Vagina (tissue), 2 donors: ENCODE data around the gene GRIN2C. TPM values are rescaled to one million over a fixed set of nuclear protein-coding genes. Genes with fewer than 3 reads are reported as not detected.

ENCODE experiments used
- DNase-seq, 2 donors: peaks; one replicate each; pipeline ENCODE4 v3.0.0-alpha.2; 2017; ENCODE audit errors: extremely low spot score in 2 of 2
- H3K27ac ChIP-seq: fragments of 200-600 bp; sonication (generic); one replicate; pipeline ENCODE4 v1.5.1; 2019
- H3K27me3 ChIP-seq: fragments of 200-600 bp; sonication (generic); one replicate; pipeline ENCODE4 v1.5.1; 2019
- H3K36me3 ChIP-seq, 2 donors: fragments of 200-600 bp; sonication (generic); one replicate each; pipeline ENCODE4 v1.5.1; 2017 to 2019
- H3K4me1 ChIP-seq: fragments of 200-600 bp; sonication (generic); one replicate; pipeline ENCODE4 v1.5.1; 2019
- H3K4me3 ChIP-seq, 2 donors: fragments of 200-600 bp; sonication (generic); 1 replicate in 1 of 2; 2 replicates in 1 of 2; pipeline ENCODE4 v1.5.1; 2016 to 2019
- H3K9me3 ChIP-seq: fragments of 200-600 bp; sonication (generic); one replicate; pipeline ENCODE4 v1.5.1; 2019
- CTCF ChIP-seq, 3 experiments: fragments of 450-650 bp in 2 of 3; fragments of 200-600 bp in 1 of 3; sonication (generic) in 1 of 3; IDR thresholded peaks; one replicate each; pipeline ENCODE4 v1.5.1; 2017 to 2019; ENCODE audit warnings: antibody characterized with exemption in 3 of 3, mild to moderate bottlenecking in 2 of 3, moderate library complexity in 2 of 3
- POLR2A ChIP-seq, 2 donors: fragments of 450-650 bp; IDR thresholded peaks; one replicate each; pipeline ENCODE4 v1.6.1; 2017; ENCODE audit warnings: antibody characterized with exemption in 2 of 2, mild to moderate bottlenecking in 2 of 2, moderate library complexity in 2 of 2
- POLR2AphosphoS5 ChIP-seq, 2 donors: sonication (generic); formaldehyde crosslinking; IDR thresholded peaks; one replicate each; pipeline ENCODE4 v1.9.0; 2017; ENCODE audit warnings: antibody characterized with exemption in 2 of 2, mild to moderate bottlenecking in 2 of 2, low read depth in 1 of 2; ENCODE audit not compliant: insufficient read depth in 1 of 2
- intact Hi-C: fragments of 100-400 bp; cut with DNase I; formaldehyde crosslinking; loops from one replicate; pipeline ENCODE4 v1.15.1; 2023
- total RNA-seq: library from RNA; depleted of rRNA; stranded (reverse); fragments of >200 nt; gene quantifications from one replicate; pipeline ENCODE4 v1.2.3, GENCODE V29; 2016

GRIN2C gene
- total RNA-seq, 1 donor from 2014 or later: not detected

DNA sequence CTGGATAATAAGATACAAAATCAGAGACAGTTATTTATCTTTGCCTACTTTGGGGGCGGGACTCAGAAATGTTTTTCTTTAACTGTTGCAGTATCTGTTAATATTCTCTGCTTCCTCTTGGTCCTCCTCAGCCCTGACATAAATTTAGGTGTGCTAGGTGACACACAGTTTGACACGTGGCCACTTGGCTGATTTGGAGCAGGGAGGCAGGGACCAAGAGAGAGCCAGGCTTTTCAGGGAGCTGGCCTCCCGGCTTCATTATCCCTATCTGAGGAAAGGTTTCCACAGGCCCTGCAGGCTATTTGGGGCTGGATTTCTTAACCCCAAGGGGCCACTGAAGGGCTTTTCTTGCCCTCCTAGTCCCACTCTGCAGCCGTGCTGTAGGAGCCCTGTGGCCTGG, 63.5 kb downstream of the GRIN2C start:
- H3K27ac ChIP-seq: no peak overlapping the region
- DNase-seq: no peak
- intact Hi-C loops: no loop called here
- no peaks in the 10 kb centered on the region for H3K27me3 ChIP-seq
- TF ChIP-seq POLR2A (IDR thresholded peaks at IDR 0.05): no peak
- no peak for TF ChIP-seq CTCF (IDR thresholded peaks at IDR 0.05)
- TF ChIP-seq POLR2AphosphoS5 (IDR thresholded peaks at IDR 0.05; ENCODE audit: insufficient read depth in 1 of 2, low read depth in 1 of 2): no peak
- no peak overlapping the region for H3K4me3 ChIP-seq
- H3K9me3 ChIP-seq: no peaks in the 10 kb centered on the region
- peaks cover 0 to 16% of the 10 kb centered on the region in 2 donors for H3K36me3 ChIP-seq
- no peaks in the 10 kb centered on the region for H3K4me1 ChIP-seq

DNA sequence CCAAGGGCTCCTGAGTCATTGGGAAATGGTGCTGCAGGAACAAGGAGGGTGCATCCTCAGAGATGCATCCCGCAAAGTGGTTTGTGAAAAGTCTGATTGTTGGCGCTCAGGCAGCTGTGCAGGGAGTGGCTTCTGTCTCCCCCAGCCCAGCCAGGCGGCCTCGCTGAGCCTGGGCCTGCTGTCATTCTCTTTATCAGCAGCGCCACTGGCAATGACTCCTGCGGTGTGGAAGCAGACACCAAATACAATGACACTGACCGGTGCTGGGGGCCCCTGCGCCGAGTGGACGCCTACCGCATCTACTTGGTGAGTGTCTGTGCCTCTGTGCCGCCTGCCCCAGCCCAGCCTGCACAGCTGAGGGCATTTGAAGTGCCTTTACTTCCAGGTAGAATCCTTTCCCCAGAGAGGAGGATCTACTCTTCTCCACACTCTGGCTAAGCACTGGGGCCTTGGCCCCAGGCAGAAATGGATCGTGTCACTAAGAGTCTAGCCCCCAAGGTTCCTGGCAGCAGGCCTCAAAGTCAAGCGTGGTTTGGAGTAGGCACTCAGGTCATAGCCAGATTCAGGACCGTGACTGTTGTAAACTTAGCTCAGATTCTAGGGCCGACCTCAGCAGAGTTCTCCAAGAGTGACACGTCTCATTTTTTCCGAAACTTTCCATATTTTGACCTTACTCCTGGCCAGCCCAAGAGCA, 64.2 kb downstream of the GRIN2C start:
- Histone ChIP-seq H3K27ac (no peak overlapping the region), H3K4me1 (no peaks in the 10 kb centered on the region), H3K9me3 (no peaks in the 10 kb centered on the region), H3K4me3 (no peak overlapping the region), H3K36me3 (peaks cover 0 to 15% of the 10 kb centered on the region in 2 donors), H3K27me3 (no peaks in the 10 kb centered on the region)
- TF ChIP-seq POLR2AphosphoS5 (IDR thresholded peaks at IDR 0.05; ENCODE audit: insufficient read depth in 1 of 2, low read depth in 1 of 2) (no peak), CTCF (IDR thresholded peaks at IDR 0.05) (no peak), POLR2A (IDR thresholded peaks at IDR 0.05) (no peak)
- DNase-seq: no peak
- intact Hi-C loops: no loop called here

DNA sequence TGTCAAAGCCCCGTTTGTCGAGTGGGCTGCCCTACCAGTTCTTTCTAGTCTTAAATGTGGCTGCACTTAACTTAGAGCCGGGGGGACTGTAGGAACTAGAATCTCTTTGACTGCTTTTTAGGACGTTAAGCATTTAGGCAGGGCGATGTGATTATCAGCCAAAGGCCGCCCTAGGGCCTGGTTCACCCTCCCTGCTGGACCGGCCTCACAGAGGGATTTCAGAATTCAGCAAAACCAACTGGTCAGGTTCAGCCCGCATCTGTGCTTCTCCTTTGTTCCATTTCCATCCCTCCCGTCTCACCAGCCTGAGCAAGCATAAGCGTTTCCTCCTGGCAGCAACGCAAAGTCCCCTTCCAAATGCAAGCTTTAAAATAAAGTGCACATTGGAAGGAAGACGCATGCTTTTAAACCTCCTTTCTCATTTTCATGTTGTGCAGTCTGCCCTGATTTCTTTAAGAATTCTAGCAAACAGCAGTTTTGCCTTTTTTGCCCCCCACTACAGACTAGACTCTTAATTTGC, 67.0 kb downstream of the GRIN2C start:
- Histone ChIP-seq H3K9me3 (no peaks in the 10 kb centered on the region), H3K27ac (no peak overlapping the region), H3K4me1 (no peaks in the 10 kb centered on the region), H3K36me3 (peaks cover 0 to 26% of the 10 kb centered on the region in 2 donors), H3K27me3 (no peaks in the 10 kb centered on the region), H3K4me3 (no peak overlapping the region)
- no peak for TF ChIP-seq POLR2AphosphoS5 (IDR thresholded peaks at IDR 0.05; ENCODE audit: insufficient read depth in 1 of 2, low read depth in 1 of 2)
- TF ChIP-seq CTCF (IDR thresholded peaks at IDR 0.05): no peak
- TF ChIP-seq POLR2A (IDR thresholded peaks at IDR 0.05): no peak
- no peak for DNase-seq
- intact Hi-C loops: loop anchor here (5.0 kb wide), 1 partner anchor 70 kb away; no protein-coding TSS in a partner anchor

Other genes starting within 250 kb of the GRIN2C start
- 0.98 TPM for gene CD300E, start 236.1 kb downstream of the GRIN2C start, total RNA-seq
- 0.49 TPM for gene CD300LF, start 147.0 kb downstream of the GRIN2C start, total RNA-seq
- 7.1 TPM for gene RAB37, start 122.6 kb downstream of the GRIN2C start, total RNA-seq
- gene NHERF1, start 111.3 kb downstream of the GRIN2C start, total RNA-seq: 57.2 TPM
- gene NAT9, start 83.5 kb downstream of the GRIN2C start, total RNA-seq: 28.5 TPM
- gene FDXR, start 13.1 kb upstream of the GRIN2C start, total RNA-seq: 16.0 TPM
- gene FADS6, start 33.7 kb upstream of the GRIN2C start, total RNA-seq: 1.5 TPM
- gene USH1G, start 63.4 kb upstream of the GRIN2C start, total RNA-seq: 0.49 TPM
- gene OTOP2, start 64.4 kb upstream of the GRIN2C start, total RNA-seq: not detected
- 0.74 TPM for gene OTOP3, start 76.0 kb upstream of the GRIN2C start, total RNA-seq
- gene HID1, start 112.9 kb upstream of the GRIN2C start, total RNA-seq: 13.0 TPM
- 13.5 TPM for gene CDR2L, start 127.7 kb upstream of the GRIN2C start, total RNA-seq
- 33.6 TPM for gene MRPL58, start 152.8 kb upstream of the GRIN2C start, total RNA-seq
- gene ATP5PD, start 187.1 kb upstream of the GRIN2C start, total RNA-seq: 149 TPM
- gene KCTD2, start 187.3 kb upstream of the GRIN2C start, total RNA-seq: 17.2 TPM
- 26.8 TPM for gene SLC16A5, start 228.1 kb upstream of the GRIN2C start, total RNA-seq